Fibroblast of pulmonary artery (primary cell): ENCODE results near the gene FFAR1.

ENCODE experiments used
- DNase-seq: peaks from one replicate; pipeline ENCODE4 v3.0.0-alpha.2; 2010; ENCODE audit warnings: low read depth
- H3K4me3 ChIP-seq: replicated peaks from 2 replicates; pipeline ENCODE4 v1.5.1; 2011; ENCODE audit warnings: low read depth, mild to moderate bottlenecking, control low read depth, low read length, moderate library complexity
- CTCF ChIP-seq: IDR thresholded peaks from 2 replicates; pipeline ENCODE4 v1.5.1; 2011; ENCODE audit warnings: mild to moderate bottlenecking, control low read depth, low read length, inconsistent platforms; ENCODE audit errors: missing control alignments

The FFAR1 gene

GRCh38 chr19:35309481-35310279 is 38.0 kb upstream of the FFAR1 start:
- peak; percentile 75 for DNase-seq
- no peak overlapping the region for H3K4me3 ChIP-seq
- no peak for TF ChIP-seq CTCF

GRCh38 chr19:35310331-35310730 is 37.4 kb upstream of the FFAR1 start:
- H3K4me3 ChIP-seq: no peak overlapping the region
- no peak for TF ChIP-seq CTCF
- DNase-seq: no peak

- TF ChIP-seq CTCF: no peak
- no peak for DNase-seq
- no peak overlapping the region for H3K4me3 ChIP-seq
Measured at GRCh38 chr19:35310811-35311465, 36.8 kb upstream of the FFAR1 start.

- DNase-seq: no peak
- no peak overlapping the region for H3K4me3 ChIP-seq
- TF ChIP-seq CTCF: no peak
Measured at GRCh38 chr19:35311901-35312665, 35.6 kb upstream of the FFAR1 start.

- no peak for DNase-seq
- TF ChIP-seq CTCF: no peak
- no peak overlapping the region for H3K4me3 ChIP-seq
Measured at GRCh38 chr19:35313587-35313986, 34.1 kb upstream of the FFAR1 start.

GRCh38 chr19:35314031-35314430 is 33.7 kb upstream of the FFAR1 start:
- no peak for TF ChIP-seq CTCF
- no peak for DNase-seq
- no peak overlapping the region for H3K4me3 ChIP-seq
